Retinal pigment epithelial cell (primary cell): Measurements from ENCODE around the gene SLC2A4RG.
A peak's percentile ranks its signal among the peaks of the same experiment; 100 is the strongest.

ENCODE experiments used
- DNase-seq: peaks from one replicate; pipeline ENCODE4 v3.0.0-alpha.2; 2010; ENCODE audit warnings: low read depth
- H3K4me3 ChIP-seq: 2 replicates; pipeline ENCODE4 v1.5.1; 2011; ENCODE audit warnings: mild to moderate bottlenecking, low read length, control low read depth, moderate library complexity
- CTCF ChIP-seq: conservative IDR thresholded peaks from 2 replicates; pipeline ENCODE4 v1.5.1; 2011; ENCODE audit warnings: low read depth, low read length, control low read depth, inconsistent platforms

Gene SLC2A4RG

GRCh38 chr20:63697357-63697867, 42.2 kb upstream of the SLC2A4RG start:
- peak overlapping the region; percentile 37 for H3K4me3 ChIP-seq

GRCh38 chr20:63697868-63698545, 41.6 kb upstream of the SLC2A4RG start:
- DNase-seq, result no peak
- no peak for TF ChIP-seq CTCF
- no peak overlapping the region for H3K4me3 ChIP-seq

More at GRCh38 chr20:63697357-63697867, 42.2 kb upstream of the SLC2A4RG start:
- no peak for DNase-seq
- no peak for TF ChIP-seq CTCF

- H3K4me3 ChIP-seq, result no peak overlapping the region
- TF ChIP-seq CTCF, result no peak
- peak; percentile 34 for DNase-seq
These were observed 40.7 kb upstream of the SLC2A4RG start for GRCh38 chr20:63698739-63699465.

- TF ChIP-seq CTCF, result no peak
- DNase-seq, result no peak
- no peak overlapping the region for H3K4me3 ChIP-seq
These were observed 39.9 kb upstream of the SLC2A4RG start for GRCh38 chr20:63699466-63700198.

GRCh38 chr20:63700199-63701050, 39.2 kb upstream of the SLC2A4RG start:
- no peak for TF ChIP-seq CTCF
- no peak for DNase-seq
- H3K4me3 ChIP-seq, result no peak overlapping the region

- TF ChIP-seq CTCF, result no peak
- H3K4me3 ChIP-seq, result no peak overlapping the region
- DNase-seq, result no peak
These were observed 38.6 kb upstream of the SLC2A4RG start for GRCh38 chr20:63701051-63701328.
